Stimulated activated CD4-positive, alpha-beta T cell treated with anti-CD3 and anti-CD28 coated beads, Interleukin-12 subunit alpha, Interleukin-12 subunit beta, amount 100 ng/mL, for 48 hours (primary cell): ENCODE results near the gene S100A16.
"Not testable (repeated sequence)": the region's sequence is repeated elsewhere in the genome, so short reads cannot be mapped to it uniquely, and the experiment has no call there.

ENCODE experiments used
- DNase-seq, 3 donors: peaks; one replicate each; pipeline ENCODE4 v3.0.0-alpha.2; 2020; ENCODE audit warnings: low read depth in 2 of 3, low spot score in 1 of 3

Gene S100A16

GRCh38 chr1:153565529-153566374 lies 47.2 kb downstream of the S100A16 start, which contains the start of gene S100A2:
Gene S100A2, minus strand, starts transcription at chr1:153565844. Its CDS starts 1,967 bp downstream, at chr1:153563877.
- peak in 2 of 3 donors; percentile 45 to 51 for DNase-seq

GRCh38 chr1:153563991-153564390 lies 48.9 kb downstream of the S100A16 start:
- no peak for DNase-seq

- no peak for DNase-seq
Measured at GRCh38 chr1:153563483-153563901, 49.4 kb downstream of the S100A16 start.

- DNase-seq = not testable (repeated sequence)
Measured at GRCh38 chr1:153562021-153562420, 50.9 kb downstream of the S100A16 start.

- no peak for DNase-seq
Measured at GRCh38 chr1:153561466-153561985, 51.4 kb downstream of the S100A16 start.

GRCh38 chr1:153560771-153561465 lies 52.0 kb downstream of the S100A16 start:
- DNase-seq = no peak

GRCh38 chr1:153560241-153560640 lies 52.7 kb downstream of the S100A16 start:
- DNase-seq = no peak

- DNase-seq = no peak
Measured at GRCh38 chr1:153557877-153558276, 55.1 kb downstream of the S100A16 start.
